Gastroesophageal sphincter (tissue), 4 donors: ENCODE data around the gene FGF18. TPM values are rescaled to one million over a fixed set of nuclear protein-coding genes. Genes with fewer than 3 reads are reported as not detected.

ENCODE experiments used
- ATAC-seq: fragments of 150-250 bp; one replicate; pipeline ENCODE4 v1.9.1; 2016; ENCODE audit warnings: mild to moderate bottlenecking, moderate library complexity
- H3K27ac ChIP-seq, 4 donors: fragments of 200-600 bp; sonication (generic) in 3 of 4; 1 replicate in 3 of 4; 2 replicates in 1 of 4; pipeline ENCODE4 v1.5.1; 2016 to 2019
- H3K27me3 ChIP-seq: fragments of 200-600 bp; sonication (generic); one replicate; pipeline ENCODE4 v1.5.1; 2019
- H3K36me3 ChIP-seq, 2 donors: fragments of 200-600 bp; sonication (generic); one replicate each; pipeline ENCODE4 v1.5.1; 2019; ENCODE audit warnings: control low read depth in 1 of 2
- H3K4me1 ChIP-seq, 3 donors: fragments of 200-600 bp; sonication (generic); 1 replicate in 2 of 3; 2 replicates in 1 of 3; pipeline ENCODE4 v1.5.1; 2016 to 2019; ENCODE audit warnings: control low read depth in 2 of 3
- H3K4me3 ChIP-seq, 2 donors: fragments of 200-600 bp; sonication (generic); one replicate each; pipeline ENCODE4 v1.5.1; 2019; ENCODE audit warnings: mild to moderate bottlenecking in 1 of 2, moderate library complexity in 1 of 2
- H3K9me3 ChIP-seq, 3 donors: fragments of 200-600 bp; sonication (generic); one replicate each; pipeline ENCODE4 v1.5.1; 2017 to 2019; ENCODE audit warnings: control low read depth in 2 of 3
- EP300 ChIP-seq: sonication (generic); formaldehyde crosslinking; IDR thresholded peaks from one replicate; pipeline ENCODE4 v1.6.1; 2017; ENCODE audit warnings: antibody characterized with exemption, mild to moderate bottlenecking
- POLR2A ChIP-seq, 2 donors: fragments of 450-650 bp; IDR thresholded peaks; one replicate each; pipeline ENCODE4 v1.6.1; 2017; ENCODE audit warnings: antibody characterized with exemption in 2 of 2, mild to moderate bottlenecking in 2 of 2, moderate library complexity in 1 of 2
- POLR2AphosphoS5 ChIP-seq: sonication (generic); formaldehyde crosslinking; IDR thresholded peaks from one replicate; pipeline ENCODE4 v1.6.1; 2017; ENCODE audit warnings: antibody characterized with exemption
- WGBS, 2 donors: methylation state at CpG; one replicate each; pipeline ENCODE4 v1.1.5; 2018; ENCODE audit warnings: low coverage in 1 of 2; 5-methylcytosine and 5-hydroxymethylcytosine counted together
- small RNA-seq, 4 donors: library from RNA; depleted of rRNA; stranded (forward); fragments of <200 nt; gene quantifications; one replicate each; pipeline ENCODE3, GENCODE V24; 2016
- total RNA-seq, 4 donors: library from RNA; depleted of rRNA; stranded (reverse); fragments of >200 nt; gene quantifications; one replicate each; pipeline ENCODE4 v1.1.0, GENCODE V29; 2016
- TF ChIP-seq, protein P1 (sequence below), 4 experiments: fragments of 200-600 bp in 2 of 4; fragments of 450-650 bp in 2 of 4; sonication (generic) in 1 of 4; IDR thresholded peaks; one replicate each; pipeline ENCODE4 v1.5.1; 2017 to 2019; ENCODE audit warnings: antibody characterized with exemption in 4 of 4, mild to moderate bottlenecking in 2 of 4, moderate library complexity in 2 of 4

Gene FGF18
- total RNA-seq, 4 donors from 2014 or later: 1.8 to 2.1 TPM; not detected in 2

DNA sequence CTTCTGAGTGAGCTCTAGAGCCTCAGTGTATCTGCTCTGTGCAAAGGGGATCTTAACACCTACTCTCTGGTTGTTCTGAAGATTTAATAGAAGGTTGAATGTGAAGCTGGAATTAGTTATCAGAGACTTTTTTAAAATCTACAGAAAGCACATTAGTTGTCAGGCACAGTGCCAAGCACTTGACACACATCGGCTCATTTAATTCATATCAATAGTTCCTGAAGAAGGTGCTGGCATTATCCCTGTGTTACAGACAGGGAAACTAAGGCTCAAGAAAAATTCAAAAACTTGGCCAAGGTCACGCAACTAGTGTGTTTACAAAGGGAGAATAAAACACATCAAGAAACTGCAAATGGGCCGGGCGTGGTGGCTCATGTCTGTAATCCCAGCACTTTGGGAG is 80.2 kb downstream of the FGF18 start:
- Histone ChIP-seq H3K36me3 (no peaks in the 10 kb centered on the region), H3K9me3 (no peaks in the 10 kb centered on the region), H3K27ac (no peak overlapping the region), H3K4me3 (no peak overlapping the region), H3K27me3 (no peaks in the 10 kb centered on the region), H3K4me1 (peaks cover 0 to 18% (median 2%) of the 10 kb centered on the region in 3 donors)
- 79 to 95% methylated on average over 4 of the region's 4 CpGs for WGBS, 2 donors
- ATAC-seq: no peak
- TF ChIP-seq, protein P1, sequence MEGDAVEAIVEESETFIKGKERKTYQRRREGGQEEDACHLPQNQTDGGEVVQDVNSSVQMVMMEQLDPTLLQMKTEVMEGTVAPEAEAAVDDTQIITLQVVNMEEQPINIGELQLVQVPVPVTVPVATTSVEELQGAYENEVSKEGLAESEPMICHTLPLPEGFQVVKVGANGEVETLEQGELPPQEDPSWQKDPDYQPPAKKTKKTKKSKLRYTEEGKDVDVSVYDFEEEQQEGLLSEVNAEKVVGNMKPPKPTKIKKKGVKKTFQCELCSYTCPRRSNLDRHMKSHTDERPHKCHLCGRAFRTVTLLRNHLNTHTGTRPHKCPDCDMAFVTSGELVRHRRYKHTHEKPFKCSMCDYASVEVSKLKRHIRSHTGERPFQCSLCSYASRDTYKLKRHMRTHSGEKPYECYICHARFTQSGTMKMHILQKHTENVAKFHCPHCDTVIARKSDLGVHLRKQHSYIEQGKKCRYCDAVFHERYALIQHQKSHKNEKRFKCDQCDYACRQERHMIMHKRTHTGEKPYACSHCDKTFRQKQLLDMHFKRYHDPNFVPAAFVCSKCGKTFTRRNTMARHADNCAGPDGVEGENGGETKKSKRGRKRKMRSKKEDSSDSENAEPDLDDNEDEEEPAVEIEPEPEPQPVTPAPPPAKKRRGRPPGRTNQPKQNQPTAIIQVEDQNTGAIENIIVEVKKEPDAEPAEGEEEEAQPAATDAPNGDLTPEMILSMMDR (IDR thresholded peaks at IDR 0.05): no peak
- TF ChIP-seq POLR2AphosphoS5 (no peak), EP300 (no peak), POLR2A (IDR thresholded peaks at IDR 0.05) (no peak)

DNA sequence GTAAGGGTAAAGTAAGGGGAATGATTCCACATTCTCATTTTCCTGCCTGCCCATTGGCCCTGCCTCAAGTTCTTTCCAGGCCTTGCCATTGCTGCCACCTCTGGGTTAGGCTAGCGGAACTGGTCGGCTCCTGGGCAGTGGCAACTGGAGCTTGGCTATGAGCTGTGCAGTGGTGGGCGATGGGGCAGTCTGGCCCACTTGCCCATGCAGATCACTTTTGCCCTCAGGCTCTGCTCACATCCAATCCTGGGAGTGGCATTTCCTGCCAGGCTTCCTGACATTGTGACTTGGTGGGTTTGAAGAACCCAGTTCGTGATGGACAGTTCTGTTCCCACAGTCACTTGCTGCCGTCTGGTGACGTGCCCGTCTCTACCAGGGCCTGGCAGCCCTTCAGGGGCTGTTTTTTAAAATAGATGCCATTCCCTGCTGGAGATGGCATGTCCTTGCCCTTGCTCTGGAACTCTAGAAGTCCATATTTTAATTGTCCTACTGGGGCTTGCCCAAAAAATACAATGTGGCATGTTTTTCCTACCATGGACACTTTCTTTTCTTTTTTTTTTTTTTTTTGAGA is 86.1 kb downstream of the FGF18 start:
- Histone ChIP-seq H3K36me3 (no peaks in the 10 kb centered on the region), H3K9me3 (no peaks in the 10 kb centered on the region), H3K27ac (no peak overlapping the region), H3K4me1 (no peaks in the 10 kb centered on the region), H3K27me3 (peaks cover 6% of the 10 kb centered on the region), H3K4me3 (no peak overlapping the region)
- 100% methylated on average over 3 of the region's 7 CpGs; no CpG with 5 or more reads in 1 of the 2 donors for WGBS, 2 donors
- no peak for ATAC-seq
- no peak for TF ChIP-seq POLR2A (IDR thresholded peaks at IDR 0.05)
- TF ChIP-seq EP300: no peak
- no peak for TF ChIP-seq POLR2AphosphoS5
- TF ChIP-seq, protein P1 (IDR thresholded peaks at IDR 0.05): no peak

DNA sequence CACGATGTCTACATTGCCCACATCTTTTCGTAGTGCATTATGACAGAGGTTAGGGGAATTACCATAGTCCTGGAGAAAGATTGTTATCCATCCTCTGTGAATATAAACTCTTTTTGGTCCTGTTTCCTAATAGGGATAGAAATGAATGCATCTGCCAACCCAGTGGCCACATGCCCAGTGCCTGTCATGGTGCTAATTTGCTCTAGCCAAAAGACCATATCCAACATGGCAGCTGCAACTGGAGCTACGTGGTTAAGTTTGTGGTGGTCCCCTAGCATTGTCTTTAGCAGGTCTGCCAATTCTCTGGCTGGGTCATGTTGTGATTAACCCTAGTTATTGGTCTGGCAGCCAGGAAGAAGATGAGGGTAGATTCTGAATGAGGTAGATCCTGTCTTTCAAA is 87.5 kb downstream of the FGF18 start:
- TF ChIP-seq, protein P1 (IDR thresholded peaks at IDR 0.05): no peak
- TF ChIP-seq EP300 (no peak), POLR2A (IDR thresholded peaks at IDR 0.05) (no peak), POLR2AphosphoS5 (no peak)
- WGBS, 2 donors: 48 to 60% methylated on average over 1 to 3 of the region's 3 CpGs
- Histone ChIP-seq H3K36me3 (no peaks in the 10 kb centered on the region), H3K4me1 (no peaks in the 10 kb centered on the region), H3K9me3 (no peaks in the 10 kb centered on the region), H3K4me3 (no peak overlapping the region), H3K27me3 (peaks cover 6% of the 10 kb centered on the region), H3K27ac (no peak overlapping the region)
- ATAC-seq: no peak

Small RNA genes lying within 50 kb of the gene (small RNA-seq; reads per million reads assigned to genes)
- gene MIR3912: 0.18 to 0.62 (median 0.46) reads per million in 4 donors

Other genes with a start within 250 kb of the FGF18 start
- gene TLX3, start 110.4 kb upstream of the FGF18 start, total RNA-seq: not detected
- 100 to 1,000 TPM; 532 to 835 (median 744) TPM for gene NPM1, start 31.8 kb upstream of the FGF18 start, total RNA-seq